Astrocyte of the hippocampus (primary cell): ENCODE results near the gene DNM3.

Experiments
- DNase-seq: peaks from one replicate; pipeline ENCODE4 v3.0.0; 2011; ENCODE audit warnings: low read depth, low spot score

The DNM3 gene

DNA sequence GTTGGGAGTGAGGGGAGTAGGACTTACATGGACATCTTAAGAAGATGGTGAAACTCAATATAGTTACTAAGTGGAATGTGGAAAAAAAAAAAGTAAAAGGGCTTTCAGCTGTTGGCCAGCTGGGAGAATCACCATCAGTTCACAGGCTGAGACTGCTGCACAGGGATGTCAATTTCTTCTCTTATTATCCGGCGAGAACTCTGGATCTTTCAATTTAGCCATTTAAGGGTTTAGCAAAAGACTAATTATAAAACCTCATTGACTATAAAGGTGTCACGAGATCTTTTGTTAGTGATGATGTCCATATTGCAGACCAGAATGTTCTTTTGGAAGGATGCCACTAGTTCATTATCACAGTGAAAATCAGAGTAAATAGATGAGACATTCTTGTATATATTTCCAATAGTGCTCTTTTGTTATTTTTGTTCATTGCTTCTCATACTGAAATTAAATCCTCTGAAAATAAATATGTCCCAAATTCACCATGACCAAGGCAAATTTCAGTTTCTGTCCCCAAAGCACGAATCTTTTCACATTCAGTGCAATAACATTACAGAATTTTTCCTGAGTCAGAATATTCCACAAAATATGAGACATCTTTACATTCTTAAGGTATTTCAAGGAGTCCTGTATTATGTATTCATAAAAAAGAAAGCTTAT lies 266.1 kb downstream of the DNM3 start:
- no peak for DNase-seq

DNA sequence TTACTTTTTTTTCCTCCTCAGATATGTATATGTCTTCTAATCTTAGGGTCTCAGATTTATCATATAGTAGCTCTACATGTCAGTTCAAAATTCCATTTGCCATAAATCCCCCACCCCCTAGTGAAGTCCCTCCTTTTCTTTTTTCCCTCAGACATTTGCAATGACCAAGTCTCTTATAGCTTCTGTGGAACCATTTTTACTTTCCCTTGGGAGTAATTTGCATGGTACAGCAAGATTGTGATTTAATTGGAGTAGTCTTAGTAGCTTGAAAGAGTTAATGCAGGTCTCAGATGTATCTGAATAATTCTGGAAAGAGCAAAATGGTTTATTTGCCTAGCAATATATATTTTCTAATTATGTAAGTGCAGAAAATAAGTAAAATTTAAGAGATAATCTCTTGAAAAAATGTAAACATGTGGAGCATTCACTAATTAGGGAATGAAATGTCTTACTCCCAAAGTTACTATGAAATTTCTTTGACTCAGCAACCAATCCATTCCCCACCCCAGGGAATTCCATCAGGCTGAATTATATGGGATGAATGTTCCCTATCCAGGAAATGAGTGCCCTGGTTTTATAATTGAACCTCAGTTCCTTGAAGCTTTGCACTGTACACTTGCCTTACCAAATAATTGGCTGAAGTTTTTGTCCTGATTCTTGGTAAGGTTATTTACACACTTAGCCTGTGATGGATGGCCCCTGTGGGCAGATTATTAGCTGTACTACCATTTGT lies 267.0 kb downstream of the DNM3 start:
- DNase-seq, result peak; percentile 20

DNA sequence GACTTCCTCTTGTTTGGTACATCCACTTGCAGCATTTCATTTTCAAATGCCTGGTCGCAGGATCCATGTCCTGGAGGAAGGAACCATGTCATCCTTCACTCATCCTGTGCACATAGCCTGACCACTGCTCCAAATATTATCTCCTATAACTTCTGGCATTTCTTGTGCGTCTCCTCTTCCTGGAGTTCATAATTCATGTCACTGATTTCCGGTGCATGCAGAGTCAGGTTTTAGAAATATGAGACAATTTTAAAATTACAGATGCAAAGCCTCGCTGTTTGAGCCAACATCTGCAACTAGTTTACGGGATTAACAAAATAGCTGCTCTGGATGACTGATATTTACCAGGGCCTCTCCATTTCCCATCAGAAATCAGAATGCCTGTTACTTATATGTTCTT lies 268.1 kb downstream of the DNM3 start:
- no peak for DNase-seq

DNA sequence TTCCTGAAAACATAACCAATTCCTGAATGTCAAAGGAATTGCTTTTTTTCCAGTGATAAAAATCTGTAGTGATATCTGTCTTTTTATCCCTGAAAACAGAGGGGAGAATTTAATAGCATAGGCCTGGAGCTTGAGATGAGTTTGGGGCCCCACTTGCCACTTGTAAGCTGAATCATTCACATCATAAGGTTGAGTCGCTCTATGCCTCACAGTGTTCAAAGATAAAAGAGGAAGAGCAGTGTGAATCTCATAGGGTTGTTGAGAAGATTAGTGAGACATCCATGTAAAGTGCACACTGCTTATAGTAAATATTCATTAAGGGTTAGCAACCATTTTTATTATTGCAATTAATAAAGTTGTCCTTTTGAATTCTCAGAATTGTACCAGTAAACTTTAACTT lies 271.3 kb downstream of the DNM3 start:
- DNase-seq, result no peak

DNA sequence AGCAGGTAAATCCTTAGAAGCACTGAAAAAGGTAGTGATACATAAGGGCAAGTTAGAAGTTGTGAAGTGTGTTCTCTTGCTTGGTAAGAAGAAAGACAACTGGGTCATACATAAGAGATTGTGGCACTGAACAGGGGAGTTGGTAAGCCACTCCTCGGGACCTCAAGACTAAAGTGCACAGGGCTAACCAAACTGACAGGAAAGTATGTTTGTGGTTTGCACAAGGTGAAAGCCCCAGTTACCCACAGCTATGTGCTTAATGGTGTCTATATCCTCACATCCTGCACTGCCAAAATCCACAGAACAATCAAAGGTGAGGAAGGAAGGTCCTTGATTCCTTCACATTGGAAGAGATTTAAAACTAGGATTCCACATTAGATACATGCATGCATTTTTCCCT lies 276.5 kb downstream of the DNM3 start:
- DNase-seq, result peak; percentile 71

DNA sequence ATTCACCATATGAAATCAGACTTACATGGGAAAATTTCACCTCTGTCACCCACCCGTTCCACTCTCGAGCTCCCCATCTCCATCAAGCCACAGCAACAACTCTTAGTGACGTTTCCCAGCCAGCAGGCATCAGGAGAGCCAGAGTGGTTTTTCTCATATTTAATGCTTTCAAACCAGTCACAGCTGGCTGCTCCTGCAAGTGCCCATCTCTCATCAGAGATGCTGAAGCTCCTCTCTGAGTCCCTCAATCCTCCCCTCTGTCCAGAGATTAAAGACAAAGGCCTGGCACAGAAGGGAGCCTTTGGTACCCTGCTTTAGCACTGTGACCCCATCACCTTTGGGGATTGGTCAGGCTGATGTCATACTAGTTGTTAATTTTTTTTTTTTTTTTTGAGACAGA lies 277.3 kb downstream of the DNM3 start:
- no peak for DNase-seq

DNA sequence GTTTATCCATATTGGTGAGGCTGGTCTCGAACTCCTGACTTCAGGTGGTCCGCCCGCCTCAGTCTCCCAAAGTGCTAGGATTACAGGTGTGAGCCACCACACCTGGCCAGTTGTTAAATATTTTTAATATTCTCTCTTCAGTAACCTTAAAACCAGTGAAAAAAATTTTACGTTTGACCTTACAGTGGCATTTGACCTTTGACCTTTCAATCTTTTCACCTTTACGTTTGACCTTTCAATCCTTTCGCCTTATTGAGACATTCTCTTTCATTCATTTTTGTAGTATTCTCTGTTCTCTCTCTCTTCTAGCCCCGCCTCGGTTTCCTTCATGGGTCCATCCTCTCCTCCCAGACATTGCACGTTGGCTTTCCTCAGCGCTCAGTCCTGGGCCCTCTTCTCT lies 277.9 kb downstream of the DNM3 start:
- DNase-seq, result no peak

DNA sequence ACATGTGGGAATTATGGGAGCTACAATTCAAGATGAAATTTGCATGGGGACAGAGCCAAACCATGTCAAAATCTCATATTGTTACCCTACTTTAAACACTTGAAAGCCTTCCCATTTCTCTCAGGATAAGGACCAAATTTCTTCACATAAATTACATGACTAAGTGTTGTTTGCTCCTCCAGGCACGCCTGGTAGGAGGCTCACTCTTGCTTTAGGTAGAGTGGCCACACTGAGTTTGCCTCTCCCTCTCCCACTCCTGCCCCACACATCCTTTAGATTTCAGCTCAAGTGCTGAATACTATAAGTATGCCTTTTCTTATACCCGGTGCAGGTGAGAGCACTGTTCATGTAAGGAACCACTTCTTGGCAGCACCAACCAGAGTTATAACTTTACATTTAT lies 279.1 kb downstream of the DNM3 start:
- DNase-seq, result no peak

DNA sequence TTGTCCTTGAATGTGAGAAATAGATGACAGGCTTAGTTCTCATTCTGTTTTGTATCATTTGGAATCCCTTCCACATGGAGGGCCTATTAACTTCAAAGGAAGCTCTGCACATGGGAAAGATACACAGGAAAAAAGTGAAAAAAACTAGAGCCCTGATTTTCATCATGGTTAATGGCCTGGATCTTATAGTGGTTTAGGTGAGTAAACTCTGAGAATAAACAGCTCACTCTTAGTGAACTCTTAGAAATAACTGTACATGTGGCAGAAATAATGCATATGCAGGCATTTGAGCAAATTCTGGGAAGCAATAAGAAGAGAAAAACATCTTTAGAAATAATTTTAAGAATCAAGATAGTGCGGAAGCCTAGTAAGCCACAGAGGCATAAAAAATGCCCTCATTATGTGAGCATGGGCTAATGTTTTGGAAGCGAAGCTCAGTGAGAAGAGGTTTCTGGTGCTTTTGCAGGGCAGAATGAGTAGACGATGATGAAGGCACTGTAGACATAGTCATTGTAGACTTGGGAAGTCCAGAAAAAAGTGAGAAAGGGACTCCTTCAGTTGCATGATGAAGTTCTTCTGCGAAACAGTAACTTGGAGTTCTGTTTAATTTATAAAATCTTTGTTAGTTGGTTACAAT lies 279.9 kb downstream of the DNM3 start:
- no peak for DNase-seq

DNA sequence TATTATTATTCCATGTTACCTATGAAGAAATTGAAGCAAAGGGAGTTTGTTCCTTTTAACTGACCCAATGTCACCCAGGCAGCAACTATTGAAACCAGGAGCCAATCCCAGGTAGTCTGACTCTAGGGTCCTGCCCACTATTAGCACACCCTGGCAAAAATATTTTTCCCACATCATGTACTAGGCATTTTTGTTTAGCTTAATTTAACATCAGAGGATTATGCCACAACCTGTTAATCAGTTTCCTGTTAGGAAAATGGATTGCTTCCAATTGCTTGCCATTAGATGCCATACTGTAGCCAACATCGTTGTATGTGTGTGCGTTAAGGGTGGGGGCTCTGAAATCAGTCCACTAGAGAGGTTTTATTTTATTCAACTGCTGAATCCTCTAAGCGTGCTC lies 281.1 kb downstream of the DNM3 start:
- no peak for DNase-seq

DNA sequence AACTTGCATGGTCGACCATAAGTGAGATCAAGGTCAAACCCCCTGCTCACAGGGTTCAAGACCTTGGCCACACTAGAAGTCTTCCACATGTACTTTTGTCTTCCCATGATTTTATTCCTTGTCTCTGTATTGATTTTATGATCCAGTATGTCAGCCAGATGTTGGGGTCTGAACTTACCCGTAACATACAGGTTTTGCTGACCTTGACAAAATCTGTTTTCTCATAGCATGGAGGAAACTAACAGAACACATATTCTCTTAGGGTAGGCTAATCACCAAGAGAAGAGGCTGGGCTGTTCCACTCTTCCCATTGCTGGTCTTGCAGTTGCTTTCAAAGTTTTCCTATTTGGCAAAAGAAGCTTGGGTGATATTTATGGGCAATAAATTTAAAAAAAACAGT lies 284.0 kb downstream of the DNM3 start:
- no peak for DNase-seq

DNA sequence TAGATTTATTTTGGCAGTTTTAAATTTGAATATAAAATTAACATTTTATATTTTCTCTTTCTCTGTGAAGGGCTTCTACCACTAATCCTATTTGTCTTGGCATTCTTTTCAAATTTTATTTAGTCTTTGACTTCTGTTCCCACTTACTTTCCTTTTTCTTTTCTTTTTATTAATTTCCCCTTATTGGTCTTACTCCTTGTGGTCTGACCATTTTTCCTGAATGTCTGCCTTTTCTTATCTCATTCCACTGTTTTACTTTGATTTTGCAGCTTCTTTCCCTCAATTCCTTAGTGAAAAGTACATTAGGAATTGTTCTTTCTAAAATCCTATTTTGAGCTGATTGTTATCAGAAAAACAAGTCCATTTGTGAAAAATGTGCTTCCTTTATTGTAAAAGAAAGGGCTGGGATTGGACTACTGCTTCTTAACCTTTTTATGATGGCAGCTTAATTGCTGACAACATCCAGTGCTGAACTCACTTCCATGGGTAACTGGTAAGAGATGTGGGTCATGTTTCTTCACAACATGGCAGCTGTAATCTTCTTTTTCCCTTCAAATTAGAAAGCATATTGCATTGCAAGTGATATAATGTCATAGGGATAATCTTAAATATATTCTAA lies 284.6 kb downstream of the DNM3 start:
- DNase-seq, result no peak

DNA sequence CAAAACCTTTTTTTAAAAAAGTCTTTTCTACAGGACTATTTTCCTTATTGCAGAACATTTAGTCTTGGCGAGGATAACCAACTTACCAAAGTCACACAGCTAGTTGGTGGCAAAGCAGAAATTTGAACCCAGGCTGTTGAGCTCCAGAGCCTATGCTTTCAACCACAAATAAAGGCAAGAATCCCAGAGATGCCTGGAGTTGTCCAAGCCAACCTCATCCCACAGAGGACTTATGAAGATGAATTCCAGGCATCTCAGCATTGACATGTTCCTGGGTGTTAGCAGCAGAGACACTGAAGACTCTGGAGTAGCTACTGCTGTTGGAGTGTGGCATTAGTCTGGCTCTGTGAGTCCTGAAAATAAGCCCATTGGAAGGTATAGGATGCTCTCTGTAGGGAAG lies 291.5 kb downstream of the DNM3 start:
- no peak for DNase-seq

DNA sequence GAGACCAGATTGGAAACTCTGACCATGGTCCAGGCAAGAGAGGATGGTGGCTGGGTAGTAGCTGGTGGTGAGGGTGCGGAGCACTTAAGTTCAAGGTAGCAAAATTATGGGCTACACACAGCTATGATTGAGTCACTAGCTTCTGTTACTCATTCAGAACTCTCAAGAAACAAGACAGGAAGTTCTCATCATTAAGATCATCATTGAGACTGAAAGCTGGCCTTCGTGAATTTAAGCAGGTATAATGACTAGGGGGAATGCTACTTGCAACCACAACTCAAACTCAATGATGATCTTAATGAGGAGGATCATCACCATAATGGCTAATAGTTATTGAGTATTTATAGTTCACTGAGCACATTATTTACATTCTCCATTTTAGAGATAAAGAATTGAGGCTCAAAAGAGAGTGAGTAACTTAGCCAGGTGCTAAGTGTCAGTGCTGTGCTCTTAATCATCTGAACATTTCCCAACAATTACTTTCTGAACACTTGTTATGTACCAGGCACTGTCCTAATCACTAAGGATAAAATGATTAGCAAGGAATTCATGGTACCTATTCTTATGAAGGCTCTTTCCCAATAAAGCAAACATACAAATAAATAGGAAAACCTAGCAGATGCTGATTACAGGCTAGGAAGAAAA lies 292.9 kb downstream of the DNM3 start:
- no peak for DNase-seq

DNA sequence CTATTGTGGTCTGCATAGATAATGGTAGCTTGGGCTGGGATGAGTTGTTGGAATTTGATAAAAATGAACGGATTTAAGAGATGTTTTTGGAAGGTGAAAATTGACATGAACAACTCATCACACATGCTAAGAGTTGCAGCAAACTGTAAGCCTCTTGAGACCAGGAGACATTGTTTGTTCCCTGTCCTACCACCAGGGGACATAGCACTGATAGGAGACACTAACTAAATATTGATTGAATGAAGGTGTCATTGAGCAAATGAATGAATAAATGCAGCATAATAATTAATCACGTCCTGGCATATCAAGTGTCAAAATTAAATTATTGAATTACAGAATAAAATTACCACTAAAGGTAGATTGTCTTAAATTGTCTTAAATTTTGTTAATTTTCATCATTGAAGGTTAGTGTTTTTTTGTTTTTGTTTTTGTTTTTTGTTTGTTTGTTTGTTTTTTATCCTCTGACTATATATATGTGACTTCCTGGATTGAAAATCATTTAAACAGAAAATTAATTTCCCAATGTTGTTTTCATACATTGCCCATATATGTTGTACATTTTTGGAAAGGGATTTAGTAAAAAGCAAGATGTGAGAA lies 293.9 kb downstream of the DNM3 start:
- no peak for DNase-seq

DNA sequence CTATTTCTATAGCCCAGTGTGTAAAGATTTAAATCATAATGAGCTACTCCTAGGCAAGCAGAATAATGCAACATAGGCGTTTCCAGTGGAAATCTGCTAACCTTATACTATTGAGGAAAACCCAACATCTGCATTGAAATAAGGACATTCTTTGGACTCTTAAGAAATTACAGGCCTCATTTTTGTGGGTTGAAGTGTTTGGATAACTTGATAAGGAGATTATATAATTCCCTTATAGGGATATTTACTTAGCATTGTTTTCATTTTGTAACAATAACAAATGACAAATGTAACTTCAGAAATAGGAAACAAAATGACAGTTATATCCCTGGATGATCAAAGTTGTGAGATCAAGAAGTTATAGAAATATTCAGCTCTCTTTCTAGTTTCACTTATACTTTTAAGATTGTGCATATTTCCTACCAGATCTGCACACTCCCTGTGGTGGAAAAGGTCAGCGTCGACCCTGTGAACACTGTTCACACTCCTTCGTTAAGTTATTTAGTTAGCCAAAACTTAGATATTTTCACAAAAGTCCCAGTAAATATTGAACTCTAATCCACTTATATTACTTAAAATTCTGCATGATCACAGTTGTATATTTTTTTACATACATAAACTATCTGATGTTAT lies 294.8 kb downstream of the DNM3 start:
- DNase-seq, result peak; percentile 64

DNA sequence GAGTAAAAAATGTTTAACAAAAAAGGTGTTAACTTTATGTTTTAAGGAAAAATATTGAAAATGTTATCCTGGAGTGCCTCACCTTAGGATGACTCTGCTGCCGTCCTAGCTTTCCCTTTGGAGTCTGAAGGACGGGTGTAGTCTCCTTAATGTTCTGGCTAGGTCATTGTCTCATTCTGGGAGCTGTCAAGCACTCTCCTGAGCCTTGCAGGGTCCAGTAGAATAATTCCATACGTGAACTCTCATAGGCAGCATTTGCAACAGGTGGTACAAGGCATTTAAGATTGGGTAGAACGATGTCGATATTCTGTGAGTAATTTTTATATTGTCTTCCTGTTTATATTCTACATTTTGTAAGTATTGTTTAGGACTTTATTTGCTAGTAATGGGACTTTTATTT lies 295.6 kb downstream of the DNM3 start:
- no peak for DNase-seq

DNA sequence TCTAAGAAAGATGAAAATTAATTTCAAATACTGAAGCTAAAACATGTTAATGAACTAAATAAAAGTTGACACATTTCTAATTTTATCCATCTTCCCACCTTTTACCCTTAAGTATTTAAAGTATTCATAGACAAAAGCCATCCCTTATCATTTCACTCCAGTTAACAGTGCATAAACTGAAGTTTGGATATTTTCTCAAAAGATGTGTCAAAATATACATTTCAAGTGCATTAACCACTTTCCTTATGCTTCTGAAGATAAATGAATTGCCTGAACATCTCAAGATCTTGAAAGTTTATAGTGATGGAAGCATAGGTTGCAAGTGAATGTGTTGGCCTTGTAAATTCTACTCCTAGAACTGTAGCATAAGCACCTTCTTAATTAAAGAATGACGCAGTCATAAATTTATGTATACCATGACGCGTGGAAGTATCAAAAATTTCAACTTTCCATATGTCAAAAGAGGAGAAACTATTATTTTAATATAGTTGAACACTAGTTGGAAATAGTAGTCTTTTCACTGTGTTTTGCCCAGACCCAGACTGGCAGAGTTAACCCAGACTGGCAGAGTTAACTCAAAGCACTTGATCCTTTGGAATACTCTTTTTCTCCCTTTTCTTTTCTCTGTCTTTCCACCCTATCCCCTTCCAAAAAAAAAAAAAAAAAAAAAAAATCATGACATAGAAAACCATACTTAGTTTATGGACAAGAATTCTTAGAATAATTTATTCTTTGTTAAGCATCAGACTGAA lies 296.6 kb downstream of the DNM3 start:
- DNase-seq, result no peak

DNA sequence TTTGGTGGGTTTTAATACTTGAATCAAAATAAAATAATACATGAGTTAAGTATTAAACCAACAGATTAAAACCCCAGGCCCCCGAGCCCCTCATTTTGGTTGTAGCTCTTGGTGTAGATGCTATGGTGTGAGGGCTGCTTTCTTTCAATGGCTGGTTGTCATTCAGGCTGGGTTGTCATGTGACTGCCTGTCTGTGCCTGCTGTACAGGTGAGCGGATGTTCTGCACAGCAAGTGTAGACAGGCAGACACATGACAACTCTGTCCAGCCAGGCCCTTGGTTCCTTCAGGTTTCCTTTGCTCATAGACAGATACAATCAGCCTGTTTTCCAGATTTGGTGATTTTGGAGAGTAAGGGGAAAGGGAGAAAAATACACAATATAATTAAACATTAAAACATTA lies 297.3 kb downstream of the DNM3 start:
- DNase-seq, result no peak

DNA sequence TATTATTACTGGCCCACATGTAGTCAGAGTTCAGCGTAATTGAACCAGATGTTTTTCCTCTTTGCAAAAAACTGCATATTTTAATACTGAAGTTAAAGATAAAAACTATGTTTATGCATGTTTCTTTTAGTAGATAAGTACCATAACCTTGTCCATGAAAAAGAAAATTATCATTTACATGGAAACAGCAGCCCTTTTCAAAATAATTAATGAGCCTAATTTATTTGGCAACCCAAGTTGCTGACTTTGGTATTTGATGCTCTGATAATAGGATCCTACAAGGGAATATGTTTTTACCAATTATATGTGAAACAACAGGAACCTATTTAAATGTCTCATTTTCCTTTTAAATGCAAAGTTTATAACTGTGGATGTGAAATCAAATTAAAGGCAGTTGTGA lies 297.9 kb downstream of the DNM3 start:
- no peak for DNase-seq

DNA sequence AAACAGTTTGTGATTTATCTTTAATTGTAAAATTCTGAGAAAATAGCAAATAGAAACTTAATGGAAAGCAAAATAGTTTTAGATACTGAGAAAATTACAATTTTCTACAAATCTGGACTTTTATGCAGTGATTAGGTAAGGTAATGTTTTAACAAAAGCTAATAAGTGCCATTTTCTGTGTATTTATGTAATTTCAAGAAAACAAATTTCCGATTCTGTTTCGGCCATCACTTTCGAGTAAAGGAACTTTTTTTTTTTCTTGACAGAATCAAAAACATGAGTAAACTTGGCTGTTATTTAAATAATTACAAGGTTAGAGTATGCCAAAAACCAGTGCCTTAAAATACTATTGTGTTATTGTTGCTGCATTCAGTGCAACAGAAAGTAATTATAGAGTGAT lies 298.8 kb downstream of the DNM3 start:
- no peak for DNase-seq
